ENCODE results near the gene OOSP2. TPM values are rescaled to one million over a fixed set of nuclear protein-coding genes. Genes with fewer than 3 reads are reported as not detected.

The OOSP2 gene
- not detected for total RNA-seq

GRCh38 chr11:60040109-60040508 lies at the start of gene OOSP2:
TSS of gene OOSP2 (plus strand) at chr11:60040409. CDS start at chr11:60040460, 51 bp downstream.
- H3K27me3 ChIP-seq = no peaks in the 10 kb centered on the region
- H3K27ac ChIP-seq = no peak within 1 kb of the TSS
- no peak for TF ChIP-seq CTCF (IDR thresholded peaks at IDR 0.05)
- no peak within 1 kb of the TSS for H3K9ac ChIP-seq (ENCODE audit: low read depth in 2 of 2, low read length in 2 of 2)
- intact Hi-C loops (cut with DNase I) = no loop called here
- no peak within 1 kb of the TSS for H3K4me3 ChIP-seq
- DNase-seq = no peak
- no peaks in the 10 kb centered on the region for H3K9me3 ChIP-seq
- H3K4me1 ChIP-seq = no peaks in the 10 kb centered on the region
- H3K36me3 ChIP-seq = no peaks in the 10 kb centered on the region

- no peak overlapping the region for H3K27ac ChIP-seq
- H3K9me3 ChIP-seq = no peaks in the 10 kb centered on the region
- H3K4me1 ChIP-seq = no peaks in the 10 kb centered on the region
- no peak overlapping the region for H3K4me3 ChIP-seq
- no peaks in the 10 kb centered on the region for H3K27me3 ChIP-seq
- DNase-seq = no peak
- no peak overlapping the region for H3K9ac ChIP-seq (ENCODE audit: low read depth in 2 of 2, low read length in 2 of 2)
- intact Hi-C loops (cut with DNase I) = no loop called here
- no peak for TF ChIP-seq CTCF (IDR thresholded peaks at IDR 0.05)
- H3K36me3 ChIP-seq = no peaks in the 10 kb centered on the region
Observed at GRCh38 chr11:59990421-59990820, 49.8 kb upstream of the OOSP2 start.

GRCh38 chr11:59992425-59992824 lies 47.8 kb upstream of the OOSP2 start:
- Histone ChIP-seq H3K9me3 (no peaks in the 10 kb centered on the region), H3K9ac (ENCODE audit: low read depth in 2 of 2, low read length in 2 of 2) (no peak overlapping the region), H3K4me3 (no peak overlapping the region), H3K36me3 (no peaks in the 10 kb centered on the region), H3K27me3 (no peaks in the 10 kb centered on the region), H3K27ac (no peak overlapping the region), H3K4me1 (no peaks in the 10 kb centered on the region)
- intact Hi-C loops (cut with DNase I) = no loop called here
- no peak for DNase-seq
- TF ChIP-seq CTCF (IDR thresholded peaks at IDR 0.05) = no peak

- H3K27ac ChIP-seq = no peak overlapping the region
- no peak overlapping the region for H3K4me3 ChIP-seq
- intact Hi-C loops (cut with DNase I) = no loop called here
- H3K36me3 ChIP-seq = no peaks in the 10 kb centered on the region
- TF ChIP-seq CTCF (IDR thresholded peaks at IDR 0.05) = no peak
- H3K9me3 ChIP-seq = no peaks in the 10 kb centered on the region
- no peak for DNase-seq
- H3K4me1 ChIP-seq = no peaks in the 10 kb centered on the region
- no peaks in the 10 kb centered on the region for H3K27me3 ChIP-seq
- H3K9ac ChIP-seq (ENCODE audit: low read depth in 2 of 2, low read length in 2 of 2) = no peak overlapping the region
Observed at GRCh38 chr11:59997800-59998199, 42.4 kb upstream of the OOSP2 start.

GRCh38 chr11:59999691-60000090 lies 40.5 kb upstream of the OOSP2 start:
- no peak for DNase-seq
- Histone ChIP-seq H3K36me3 (no peaks in the 10 kb centered on the region), H3K9me3 (no peaks in the 10 kb centered on the region), H3K4me1 (no peaks in the 10 kb centered on the region), H3K27ac (no peak overlapping the region), H3K9ac (ENCODE audit: low read depth in 2 of 2, low read length in 2 of 2) (no peak overlapping the region), H3K4me3 (no peak overlapping the region), H3K27me3 (no peaks in the 10 kb centered on the region)
- intact Hi-C loops (cut with DNase I) = no loop called here
- TF ChIP-seq CTCF (IDR thresholded peaks at IDR 0.05) = no peak

- Histone ChIP-seq H3K36me3 (no peaks in the 10 kb centered on the region), H3K9me3 (no peaks in the 10 kb centered on the region), H3K27ac (no peak overlapping the region), H3K27me3 (no peaks in the 10 kb centered on the region), H3K9ac (ENCODE audit: low read depth in 2 of 2, low read length in 2 of 2) (no peak overlapping the region), H3K4me3 (no peak overlapping the region), H3K4me1 (no peaks in the 10 kb centered on the region)
- no peak for DNase-seq
- intact Hi-C loops (cut with DNase I) = no loop called here
- no peak for TF ChIP-seq CTCF (IDR thresholded peaks at IDR 0.05)
Observed at GRCh38 chr11:60003729-60004128, 36.5 kb upstream of the OOSP2 start.
